Retinal pigment epithelial cell (primary cell): ENCODE results near the gene MCU.
"Not testable (repeated sequence)": the region's sequence is repeated elsewhere in the genome, so short reads cannot be mapped to it uniquely, and the experiment has no call there.

Source experiments
- DNase-seq: peaks from one replicate; pipeline ENCODE4 v3.0.0-alpha.2; 2010; ENCODE audit warnings: low read depth
- H3K4me3 ChIP-seq: 2 replicates; pipeline ENCODE4 v1.5.1; 2011; ENCODE audit warnings: mild to moderate bottlenecking, low read length, control low read depth, moderate library complexity
- TF ChIP-seq, protein P1 (sequence below): conservative IDR thresholded peaks from 2 replicates; pipeline ENCODE4 v1.5.1; 2011; ENCODE audit warnings: low read depth, low read length, control low read depth, inconsistent platforms

The MCU gene

DNA sequence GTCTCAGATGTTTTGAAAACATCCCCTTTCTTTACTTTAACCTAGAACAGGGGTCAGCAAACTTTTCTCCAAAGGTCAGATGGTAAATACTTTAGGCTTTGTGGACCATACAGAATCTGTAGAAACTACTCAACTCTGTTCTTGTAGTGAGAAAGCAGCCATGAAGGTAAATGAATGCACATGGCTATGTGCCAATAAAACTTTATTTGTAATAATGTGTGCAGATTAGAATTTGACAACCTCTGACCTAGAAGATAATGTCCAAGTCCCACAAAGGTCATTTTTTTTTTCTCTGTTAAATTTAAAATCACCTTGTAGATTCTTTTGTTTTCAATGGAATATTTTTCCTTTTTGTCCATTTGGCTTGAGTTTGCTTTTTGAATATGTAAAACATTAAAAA lies 218.8 kb downstream of the MCU start:
- no peak overlapping the region for H3K4me3 ChIP-seq
- DNase-seq: no peak
- TF ChIP-seq, protein P1, sequence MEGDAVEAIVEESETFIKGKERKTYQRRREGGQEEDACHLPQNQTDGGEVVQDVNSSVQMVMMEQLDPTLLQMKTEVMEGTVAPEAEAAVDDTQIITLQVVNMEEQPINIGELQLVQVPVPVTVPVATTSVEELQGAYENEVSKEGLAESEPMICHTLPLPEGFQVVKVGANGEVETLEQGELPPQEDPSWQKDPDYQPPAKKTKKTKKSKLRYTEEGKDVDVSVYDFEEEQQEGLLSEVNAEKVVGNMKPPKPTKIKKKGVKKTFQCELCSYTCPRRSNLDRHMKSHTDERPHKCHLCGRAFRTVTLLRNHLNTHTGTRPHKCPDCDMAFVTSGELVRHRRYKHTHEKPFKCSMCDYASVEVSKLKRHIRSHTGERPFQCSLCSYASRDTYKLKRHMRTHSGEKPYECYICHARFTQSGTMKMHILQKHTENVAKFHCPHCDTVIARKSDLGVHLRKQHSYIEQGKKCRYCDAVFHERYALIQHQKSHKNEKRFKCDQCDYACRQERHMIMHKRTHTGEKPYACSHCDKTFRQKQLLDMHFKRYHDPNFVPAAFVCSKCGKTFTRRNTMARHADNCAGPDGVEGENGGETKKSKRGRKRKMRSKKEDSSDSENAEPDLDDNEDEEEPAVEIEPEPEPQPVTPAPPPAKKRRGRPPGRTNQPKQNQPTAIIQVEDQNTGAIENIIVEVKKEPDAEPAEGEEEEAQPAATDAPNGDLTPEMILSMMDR: no peak

DNA sequence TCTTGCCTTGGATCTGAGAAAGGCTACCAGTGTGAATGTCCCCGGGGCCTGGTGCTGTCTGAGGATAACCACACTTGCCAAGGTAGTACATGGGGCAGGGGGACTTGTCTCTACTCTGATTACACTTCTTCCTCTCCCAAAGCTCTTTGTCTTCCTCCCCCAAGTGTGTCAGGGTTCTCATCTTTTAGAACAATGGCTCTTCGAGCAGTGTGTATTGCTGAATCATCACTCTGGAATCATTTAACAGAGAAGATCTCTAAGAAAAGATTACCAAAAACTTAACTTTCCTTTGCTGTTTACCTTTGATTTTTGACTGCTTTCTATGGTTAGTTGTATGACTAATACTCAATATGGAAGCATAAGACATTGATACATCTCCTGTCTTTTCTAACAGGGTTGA lies 219.8 kb downstream of the MCU start:
- DNase-seq: no peak
- no peak overlapping the region for H3K4me3 ChIP-seq
- TF ChIP-seq, protein P1: no peak

DNA sequence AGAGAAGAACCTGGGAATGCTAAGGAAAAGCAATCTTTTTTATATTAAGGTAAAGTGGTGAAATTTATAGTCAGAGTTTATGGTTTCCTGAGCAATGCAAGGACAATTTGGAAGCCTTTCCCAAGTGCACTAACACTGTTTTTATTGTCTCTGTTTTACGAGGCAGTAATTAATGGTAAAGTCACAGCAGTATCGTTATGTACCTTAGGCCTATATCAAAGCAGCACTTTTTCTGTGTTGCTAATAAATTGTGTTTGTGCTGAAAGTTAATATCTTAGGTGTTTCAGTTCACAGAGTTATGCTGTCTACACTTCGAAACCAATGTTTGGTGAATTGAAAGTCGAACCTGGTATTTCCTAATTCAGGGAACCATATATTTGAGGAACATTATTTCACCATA lies 220.8 kb downstream of the MCU start:
- TF ChIP-seq, protein P1: no peak
- DNase-seq: no peak
- H3K4me3 ChIP-seq: no peak overlapping the region

DNA sequence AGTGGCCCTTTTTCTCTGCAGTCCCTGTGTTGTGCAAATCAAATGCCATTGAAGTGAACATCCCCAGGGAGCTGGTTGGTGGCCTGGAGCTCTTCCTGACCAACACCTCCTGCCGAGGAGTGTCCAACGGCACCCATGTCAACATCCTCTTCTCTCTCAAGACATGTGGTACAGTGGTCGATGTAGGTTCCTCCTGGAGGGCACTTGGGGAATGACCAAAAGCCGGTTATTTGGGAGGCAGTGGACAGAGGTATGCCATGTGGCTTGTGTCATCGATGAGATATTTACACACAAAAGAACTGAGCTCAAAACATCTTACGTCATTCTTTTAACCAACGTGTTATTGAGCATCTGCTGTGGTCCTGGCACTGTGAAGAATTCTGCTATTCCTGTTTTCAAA lies 221.3 kb downstream of the MCU start:
- TF ChIP-seq, protein P1: no peak
- no peak overlapping the region for H3K4me3 ChIP-seq
- no peak for DNase-seq

DNA sequence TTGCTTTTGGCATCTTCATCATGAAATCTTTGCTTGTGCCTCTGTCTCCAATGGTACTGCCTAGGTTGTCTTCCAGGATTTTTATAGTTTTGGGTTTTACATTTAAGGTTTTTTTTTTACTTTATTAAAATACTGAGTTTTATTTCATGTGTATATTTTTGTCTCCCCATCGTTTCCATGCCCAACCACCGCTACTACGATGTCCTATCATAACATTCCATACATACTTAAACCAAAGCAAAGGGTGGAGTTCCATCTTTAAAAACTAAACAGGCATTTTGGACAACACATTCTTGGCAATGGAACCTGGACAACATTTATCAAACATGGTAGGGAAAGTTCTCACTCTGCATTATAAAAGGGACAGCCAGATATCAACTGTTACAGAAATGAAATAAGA lies 225.3 kb downstream of the MCU start:
- not testable (repeated sequence) for DNase-seq, H3K4me3 ChIP-seq

DNA sequence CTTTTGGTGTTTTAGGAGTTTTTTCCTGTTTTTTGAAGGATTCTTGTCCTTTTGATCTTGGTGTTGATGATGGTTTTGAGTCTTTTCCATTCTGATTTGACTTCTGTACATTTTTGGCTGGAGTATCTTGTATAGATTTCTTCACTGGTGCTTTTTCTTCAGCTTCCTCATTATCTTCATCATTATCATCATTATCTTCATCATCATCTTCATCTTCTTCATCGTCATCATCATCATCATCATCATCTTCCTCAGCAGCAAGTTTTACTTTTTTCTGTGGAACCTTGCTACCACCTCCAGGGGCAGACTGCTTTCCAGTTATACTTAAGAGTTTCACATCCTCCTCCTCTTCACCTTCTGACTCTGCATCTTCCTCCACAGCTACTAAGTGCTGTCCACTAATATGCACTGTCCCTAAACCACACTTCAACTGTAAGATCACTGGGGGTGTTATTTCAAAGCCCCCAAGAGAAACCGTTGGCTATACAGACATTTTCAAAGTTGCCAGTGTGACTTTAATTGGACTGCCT lies 225.9 kb downstream of the MCU start:
- H3K4me3 ChIP-seq, DNase-seq: not testable (repeated sequence)

DNA sequence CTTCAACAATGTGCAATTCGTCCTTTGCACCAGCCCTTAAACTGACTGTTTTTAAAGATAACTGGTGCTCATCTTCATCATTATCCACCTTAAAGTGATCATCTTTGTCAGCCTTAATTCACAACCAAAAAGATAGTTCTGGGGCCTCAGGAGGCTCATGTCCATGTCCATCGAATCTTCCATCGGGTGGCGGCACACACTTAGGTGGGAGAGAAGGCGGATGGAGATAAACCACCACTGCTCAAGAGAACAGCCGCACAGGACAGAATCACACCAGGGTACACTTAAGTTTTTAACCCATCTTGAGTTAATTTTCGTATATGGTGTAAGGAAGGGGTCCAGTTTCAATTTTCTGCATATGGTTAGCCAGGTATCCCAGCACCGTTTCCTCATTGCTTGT lies 226.4 kb downstream of the MCU start:
- DNase-seq: no peak
- no peak overlapping the region for H3K4me3 ChIP-seq
- TF ChIP-seq, protein P1: no peak

DNA sequence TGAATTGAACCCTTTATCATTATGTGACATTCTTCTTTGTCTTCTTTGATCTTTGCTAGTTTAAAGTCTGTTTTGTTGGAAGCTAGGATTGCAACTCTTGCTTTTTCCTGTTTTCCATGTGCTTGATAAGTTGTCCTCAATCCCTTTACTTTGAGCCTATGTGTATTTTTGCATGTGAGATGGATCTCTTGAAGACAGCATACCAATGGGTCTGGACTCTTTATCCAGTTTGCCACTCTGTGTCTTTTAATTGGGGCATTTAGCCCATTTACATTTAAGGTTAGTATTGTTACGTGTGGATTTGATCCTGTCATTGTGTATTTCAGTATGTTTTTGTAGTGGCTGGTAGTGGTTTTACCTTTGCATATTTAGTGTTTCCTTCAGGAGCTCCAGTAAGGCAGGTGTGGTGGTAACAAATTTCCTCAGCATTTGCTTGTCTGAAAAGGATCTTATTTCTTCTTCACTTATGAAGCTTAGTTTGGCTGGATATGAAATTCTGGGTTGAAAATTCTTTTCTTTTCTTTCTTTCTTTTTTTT lies 229.3 kb downstream of the MCU start:
- not testable (repeated sequence) for H3K4me3 ChIP-seq, DNase-seq

DNA sequence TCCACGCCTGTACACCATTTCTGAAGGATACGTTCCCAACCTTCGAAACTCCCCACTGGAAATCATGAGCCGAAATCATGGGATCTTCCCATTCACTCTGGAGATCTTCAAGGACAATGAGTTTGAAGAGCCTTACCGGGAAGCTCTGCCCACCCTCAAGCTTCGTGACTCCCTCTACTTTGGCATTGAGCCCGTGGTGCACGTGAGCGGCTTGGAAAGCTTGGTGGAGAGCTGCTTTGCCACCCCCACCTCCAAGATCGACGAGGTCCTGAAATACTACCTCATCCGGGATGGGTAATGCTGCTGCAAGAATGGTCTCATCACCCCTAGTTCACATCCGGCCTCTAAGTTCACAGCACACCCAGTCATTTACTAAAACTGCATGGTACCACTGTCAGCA lies 232.4 kb downstream of the MCU start:
- H3K4me3 ChIP-seq: no peak overlapping the region
- DNase-seq: no peak
- TF ChIP-seq, protein P1: no peak
